Sigmoid colon (tissue), 7 donors: ENCODE results near the gene CDC42BPA. TPM values are rescaled to one million over a fixed set of nuclear protein-coding genes. Genes with fewer than 3 reads are reported as not detected.

Source experiments
- DNase-seq: peaks from one replicate; pipeline ENCODE4 v3.0.0-alpha.2; 2019
- H3K27ac ChIP-seq, 4 donors: fragments of 200-600 bp; sonication (generic); one replicate each; pipeline ENCODE4 v1.5.1; 2016 to 2019; ENCODE audit warnings: mild to moderate bottlenecking in 1 of 4
- H3K27me3 ChIP-seq, 3 donors: fragments of 200-600 bp; sonication (generic); one replicate each; pipeline ENCODE4 v1.5.1; 2019; ENCODE audit warnings: mild to moderate bottlenecking in 1 of 3
- H3K36me3 ChIP-seq, 4 donors: fragments of 200-600 bp; sonication (generic); one replicate each; pipeline ENCODE4 v1.5.1; 2016 to 2019
- H3K4me1 ChIP-seq, 4 donors: fragments of 200-600 bp; sonication (generic); one replicate each; pipeline ENCODE4 v1.5.1; 2017 to 2019
- H3K4me3 ChIP-seq, 4 donors: fragments of 200-600 bp; sonication (generic); one replicate each; pipeline ENCODE4 v1.5.1; 2017 to 2019; ENCODE audit warnings: mild to moderate bottlenecking in 2 of 4, moderate library complexity in 1 of 4
- H3K9me3 ChIP-seq, 4 donors: fragments of 200-600 bp in 3 of 4; sonication (generic) in 3 of 4; one replicate each; pipeline versions ENCODE4 v1.5.1 to v1.6.1; 2013 to 2019
- EP300 ChIP-seq, 4 donors: sonication (generic); formaldehyde crosslinking; IDR thresholded peaks; one replicate each; pipeline ENCODE4 v1.6.1; 2017; ENCODE audit warnings: antibody characterized with exemption in 4 of 4
- POLR2A ChIP-seq, 2 donors: fragments of 450-650 bp; IDR thresholded peaks; one replicate each; pipeline ENCODE4 v1.6.1; 2016; ENCODE audit warnings: antibody characterized with exemption in 2 of 2, mild to moderate bottlenecking in 2 of 2, moderate library complexity in 2 of 2
- POLR2AphosphoS5 ChIP-seq, 4 donors: sonication (generic); formaldehyde crosslinking; IDR thresholded peaks; one replicate each; pipeline ENCODE4 v1.6.1; 2017; ENCODE audit warnings: antibody characterized with exemption in 4 of 4
- WGBS, 2 donors: extraction: QIAGEN DNeasy Blood & Tissue Kit; methylation state at CpG; one replicate each; pipeline ENCODE4 v1.1.7; 2013; 5-methylcytosine and 5-hydroxymethylcytosine counted together
- intact Hi-C: fragments of 100-400 bp; cut with DNase I; formaldehyde crosslinking; loops from one replicate; pipeline ENCODE4 v1.15.1; 2023
- polyA plus RNA-seq, 3 donors: library from polyadenylated mRNA; stranded (reverse); fragments of 200-250 nt; gene quantifications; one replicate each; pipeline ENCODE4 v1.2.3, GENCODE V29; 2013
- total RNA-seq, 4 donors: library from RNA; depleted of rRNA; stranded (reverse); fragments of >200 nt; gene quantifications; one replicate each; pipeline ENCODE4 v1.1.0, GENCODE V29; 2016
- TF ChIP-seq, protein P1 (sequence below), 4 experiments: fragments of 450-650 bp in 3 of 4; fragments of 200-600 bp in 1 of 4; IDR thresholded peaks; one replicate each; pipeline ENCODE4 v1.5.1; 2016 to 2019; ENCODE audit warnings: antibody characterized with exemption in 4 of 4, mild to moderate bottlenecking in 3 of 4, moderate library complexity in 2 of 4
- donor health status: healthy with polysubstance abuse.
- donor health status: Bipolar disorder and iron deficiency.
- donor health status: healthy.

The CDC42BPA gene
- total and polyA plus RNA-seq, 7 donors = 8.4 to 93.6 (median 60.8) TPM

DNA sequence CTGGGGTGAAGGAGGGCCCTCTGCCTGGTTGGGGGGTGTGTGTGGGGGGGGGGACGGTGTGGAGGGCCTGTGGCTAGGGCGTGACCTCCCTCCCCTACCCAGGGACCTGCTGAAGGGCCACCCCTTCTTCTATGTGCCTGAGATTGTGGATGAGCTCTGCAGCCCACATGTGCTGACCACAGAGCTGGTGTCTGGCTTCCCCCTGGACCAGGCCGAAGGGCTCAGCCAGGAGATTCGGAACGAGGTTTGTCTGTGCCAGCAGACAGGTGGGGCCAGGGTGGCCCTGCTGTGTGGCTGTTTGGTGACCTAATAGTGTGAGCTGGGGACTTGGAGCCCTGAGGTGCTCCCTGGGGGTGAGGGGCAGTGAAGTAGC, 334.3 kb downstream of the CDC42BPA start:
- TF ChIP-seq EP300 (IDR thresholded peaks at IDR 0.05) = no peak
- TF ChIP-seq, protein P1, sequence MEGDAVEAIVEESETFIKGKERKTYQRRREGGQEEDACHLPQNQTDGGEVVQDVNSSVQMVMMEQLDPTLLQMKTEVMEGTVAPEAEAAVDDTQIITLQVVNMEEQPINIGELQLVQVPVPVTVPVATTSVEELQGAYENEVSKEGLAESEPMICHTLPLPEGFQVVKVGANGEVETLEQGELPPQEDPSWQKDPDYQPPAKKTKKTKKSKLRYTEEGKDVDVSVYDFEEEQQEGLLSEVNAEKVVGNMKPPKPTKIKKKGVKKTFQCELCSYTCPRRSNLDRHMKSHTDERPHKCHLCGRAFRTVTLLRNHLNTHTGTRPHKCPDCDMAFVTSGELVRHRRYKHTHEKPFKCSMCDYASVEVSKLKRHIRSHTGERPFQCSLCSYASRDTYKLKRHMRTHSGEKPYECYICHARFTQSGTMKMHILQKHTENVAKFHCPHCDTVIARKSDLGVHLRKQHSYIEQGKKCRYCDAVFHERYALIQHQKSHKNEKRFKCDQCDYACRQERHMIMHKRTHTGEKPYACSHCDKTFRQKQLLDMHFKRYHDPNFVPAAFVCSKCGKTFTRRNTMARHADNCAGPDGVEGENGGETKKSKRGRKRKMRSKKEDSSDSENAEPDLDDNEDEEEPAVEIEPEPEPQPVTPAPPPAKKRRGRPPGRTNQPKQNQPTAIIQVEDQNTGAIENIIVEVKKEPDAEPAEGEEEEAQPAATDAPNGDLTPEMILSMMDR (IDR thresholded peaks at IDR 0.05) = no peak
- no peak for TF ChIP-seq POLR2A (IDR thresholded peaks at IDR 0.05)
- TF ChIP-seq POLR2AphosphoS5 (IDR thresholded peaks at IDR 0.05) = no peak
- intact Hi-C loops = no loop called here
- Histone ChIP-seq H3K27me3 (no peaks in the 10 kb centered on the region), H3K9me3 (no peaks in the 10 kb centered on the region), H3K4me1 (peaks cover 0 to 24% (median 18%) of the 10 kb centered on the region in 4 donors), H3K27ac (peak overlapping the region in 2 of 4 donors; percentile 2 to 35), H3K4me3 (no peak overlapping the region), H3K36me3 (peaks cover 28 to 92% (median 44%) of the 10 kb centered on the region in 4 donors)
- 75 to 90% methylated on average over 5 of the region's 5 CpGs for WGBS, 2 donors
- DNase-seq = peak; percentile 62

DNA sequence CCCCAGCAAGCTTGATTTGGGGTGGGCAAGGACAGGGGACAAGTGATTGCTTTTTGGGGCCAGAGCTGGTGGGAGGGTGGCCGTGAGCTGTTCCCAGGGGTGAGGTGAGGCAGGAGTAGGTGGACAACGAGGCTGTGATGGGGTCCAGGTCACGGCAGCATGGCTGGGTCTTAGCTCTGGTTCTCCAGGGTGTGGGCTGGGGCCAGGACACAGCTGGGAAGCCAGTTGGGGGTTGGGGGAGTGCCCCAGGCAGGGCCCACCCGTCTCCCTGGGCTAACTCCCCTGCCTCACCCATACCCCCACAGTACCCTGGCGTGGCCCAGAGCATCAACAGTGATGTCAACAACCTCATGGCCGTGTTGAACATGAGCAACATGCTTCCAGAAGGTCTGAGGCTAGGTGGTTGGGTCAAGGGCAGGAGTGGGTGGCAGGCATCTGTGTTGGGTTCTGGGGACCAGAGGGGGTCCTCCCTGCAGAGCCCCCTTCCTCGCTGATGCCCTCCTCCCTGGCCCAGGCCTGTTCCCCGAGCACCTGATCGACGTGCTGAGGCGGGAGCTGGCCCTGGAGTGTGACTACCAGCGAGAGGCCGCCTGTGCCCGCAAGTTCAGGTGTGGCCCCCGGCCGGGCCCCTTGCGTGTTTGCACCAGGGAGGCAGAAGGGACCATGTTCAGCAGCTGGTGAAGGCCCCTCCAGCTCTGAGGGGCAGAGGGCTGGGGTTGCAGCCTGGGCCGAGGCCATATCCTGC, 334.9 kb downstream of the CDC42BPA start:
- intact Hi-C loops = no loop called here
- TF ChIP-seq POLR2AphosphoS5 (IDR thresholded peaks at IDR 0.05) = no peak
- TF ChIP-seq POLR2A (IDR thresholded peaks at IDR 0.05) = no peak
- no peak for TF ChIP-seq EP300 (IDR thresholded peaks at IDR 0.05)
- TF ChIP-seq, protein P1 (IDR thresholded peaks at IDR 0.05) = no peak
- H3K9me3 ChIP-seq = no peaks in the 10 kb centered on the region
- DNase-seq = peak; percentile 56
- H3K4me1 ChIP-seq = peaks cover 0 to 18% (median 12%) of the 10 kb centered on the region in 4 donors
- 92 to 94% methylated on average over 18 of the region's 18 CpGs for WGBS, 2 donors
- peaks cover 28 to 98% (median 47%) of the 10 kb centered on the region in 4 donors for H3K36me3 ChIP-seq
- peak overlapping the region in 2 of 4 donors; percentile 2 to 35 for H3K27ac ChIP-seq
- no peaks in the 10 kb centered on the region for H3K27me3 ChIP-seq
- H3K4me3 ChIP-seq = no peak overlapping the region

DNA sequence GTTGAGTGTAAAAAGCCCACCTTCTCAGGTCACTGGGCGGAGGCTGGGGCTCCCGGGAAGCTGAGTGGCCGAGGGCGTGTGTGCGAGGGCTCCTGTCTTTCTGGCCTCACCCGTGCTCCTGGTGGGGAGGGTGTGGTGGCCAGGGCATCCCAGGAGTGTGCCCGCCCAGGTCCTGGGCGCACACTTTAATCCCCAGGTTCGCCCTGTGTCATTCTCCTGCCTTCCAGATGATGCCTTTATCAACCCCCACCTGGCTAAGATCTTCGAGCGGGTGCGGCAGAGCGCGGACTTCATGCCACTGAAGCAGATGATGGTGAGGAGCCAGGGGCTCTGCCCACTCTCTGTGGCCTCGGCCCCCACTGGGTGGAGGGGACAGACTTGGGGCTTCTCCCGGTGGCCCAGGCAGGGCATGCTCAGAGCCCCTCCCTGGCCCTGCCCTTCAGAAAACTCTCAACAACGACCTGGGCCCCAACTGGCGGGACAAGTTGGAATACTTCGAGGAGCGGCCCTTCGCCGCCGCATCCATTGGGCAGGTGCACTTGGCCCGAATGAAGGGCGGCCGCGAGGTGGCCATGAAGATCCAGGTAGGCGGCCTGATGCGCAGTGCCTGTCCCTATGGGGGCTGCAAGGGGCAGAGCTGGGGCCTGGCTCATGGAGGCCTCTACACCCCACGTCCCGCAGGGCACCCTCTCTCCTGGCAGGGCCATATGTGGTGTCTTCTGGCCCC, 335.7 kb downstream of the CDC42BPA start:
- Histone ChIP-seq H3K36me3 (peaks cover 28 to 99% (median 53%) of the 10 kb centered on the region in 4 donors), H3K9me3 (no peaks in the 10 kb centered on the region), H3K4me3 (no peak overlapping the region), H3K27ac (no peak overlapping the region), H3K4me1 (peaks cover 0 to 10% (median 4%) of the 10 kb centered on the region in 4 donors), H3K27me3 (no peaks in the 10 kb centered on the region)
- peak; percentile 63 for DNase-seq
- WGBS, 2 donors = 86 to 95% methylated on average over 31 of the region's 31 CpGs
- no peak for TF ChIP-seq POLR2AphosphoS5 (IDR thresholded peaks at IDR 0.05)
- no peak for TF ChIP-seq POLR2A (IDR thresholded peaks at IDR 0.05)
- TF ChIP-seq, protein P1 (IDR thresholded peaks at IDR 0.05) = no peak
- no peak for TF ChIP-seq EP300 (IDR thresholded peaks at IDR 0.05)
- intact Hi-C loops = no loop called here

DNA sequence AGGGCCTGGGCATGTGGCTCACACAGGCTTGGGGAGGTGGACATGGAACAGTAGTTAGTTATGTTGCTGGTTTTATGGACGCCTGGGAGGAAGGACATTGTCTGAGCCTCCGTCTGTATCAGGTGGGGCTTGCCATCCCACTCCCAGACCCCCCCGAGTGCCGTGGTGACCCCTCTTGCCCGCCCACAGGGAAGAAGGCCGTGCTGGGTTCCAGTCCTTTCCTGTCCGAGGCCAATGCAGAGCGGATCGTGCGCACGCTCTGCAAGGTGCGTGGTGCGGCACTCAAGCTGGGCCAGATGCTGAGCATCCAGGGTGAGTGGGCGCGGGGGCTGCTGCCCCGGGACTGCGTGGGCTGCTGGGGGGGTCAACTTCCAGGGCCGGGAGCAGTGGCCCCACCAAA, 336.5 kb downstream of the CDC42BPA start:
- Histone ChIP-seq H3K4me1 (peaks cover 0 to 3% (median 0%) of the 10 kb centered on the region in 4 donors), H3K4me3 (no peak overlapping the region), H3K27ac (no peak overlapping the region), H3K27me3 (no peaks in the 10 kb centered on the region), H3K36me3 (peaks cover 25 to 96% (median 53%) of the 10 kb centered on the region in 4 donors), H3K9me3 (no peaks in the 10 kb centered on the region)
- WGBS, 2 donors = 94 to 96% methylated on average over 18 of the region's 18 CpGs
- intact Hi-C loops = no loop called here
- DNase-seq = peak; percentile 57
- TF ChIP-seq POLR2AphosphoS5 (IDR thresholded peaks at IDR 0.05) (no peak), EP300 (IDR thresholded peaks at IDR 0.05) (no peak), POLR2A (IDR thresholded peaks at IDR 0.05) (no peak)
- TF ChIP-seq, protein P1 (IDR thresholded peaks at IDR 0.05) = no peak
